ENCODE results near the gene FKBP15.

- TF ChIP-seq, protein P1, sequence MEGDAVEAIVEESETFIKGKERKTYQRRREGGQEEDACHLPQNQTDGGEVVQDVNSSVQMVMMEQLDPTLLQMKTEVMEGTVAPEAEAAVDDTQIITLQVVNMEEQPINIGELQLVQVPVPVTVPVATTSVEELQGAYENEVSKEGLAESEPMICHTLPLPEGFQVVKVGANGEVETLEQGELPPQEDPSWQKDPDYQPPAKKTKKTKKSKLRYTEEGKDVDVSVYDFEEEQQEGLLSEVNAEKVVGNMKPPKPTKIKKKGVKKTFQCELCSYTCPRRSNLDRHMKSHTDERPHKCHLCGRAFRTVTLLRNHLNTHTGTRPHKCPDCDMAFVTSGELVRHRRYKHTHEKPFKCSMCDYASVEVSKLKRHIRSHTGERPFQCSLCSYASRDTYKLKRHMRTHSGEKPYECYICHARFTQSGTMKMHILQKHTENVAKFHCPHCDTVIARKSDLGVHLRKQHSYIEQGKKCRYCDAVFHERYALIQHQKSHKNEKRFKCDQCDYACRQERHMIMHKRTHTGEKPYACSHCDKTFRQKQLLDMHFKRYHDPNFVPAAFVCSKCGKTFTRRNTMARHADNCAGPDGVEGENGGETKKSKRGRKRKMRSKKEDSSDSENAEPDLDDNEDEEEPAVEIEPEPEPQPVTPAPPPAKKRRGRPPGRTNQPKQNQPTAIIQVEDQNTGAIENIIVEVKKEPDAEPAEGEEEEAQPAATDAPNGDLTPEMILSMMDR (IDR thresholded peaks at IDR 0.05; ENCODE audit: low read depth, low read length): no peak
- TF ChIP-seq EZH2phosphoT487 (IDR thresholded peaks at IDR 0.05; ENCODE audit: low read depth): no peak
Measured at GRCh38 chr9:113267911-113268566, 47.0 kb upstream of the FKBP15 start.
